Measurements from ENCODE around the gene MVP. TPM values are rescaled to one million over a fixed set of nuclear protein-coding genes. Genes with fewer than 3 reads are reported as not detected.
"Not testable (repeated sequence)": the region's sequence is repeated elsewhere in the genome, so short reads cannot be mapped to it uniquely, and the experiment has no call there.

Gene MVP
- total and polyA plus RNA-seq, 5 donors from 2014 or later = 116 to 163 (median 143) TPM

GRCh38 chr16:29862884-29863668 lies 42.8 kb downstream of the MVP start, which contains the start of gene CDIPT:
TSS of gene CDIPT (minus strand) at chr16:29863226. CDS start at chr16:29862857, 369 bp downstream.
- peak within 1 kb of the TSS; percentile 86 to 99 (median 97) for H3K4me3 Mint-ChIP-seq
- peak within 1 kb of the TSS; percentile 98 to 99 (median 98) for H3K27ac Mint-ChIP-seq
- H3K4me1 Mint-ChIP-seq = peaks cover 4 to 39% (median 16%) of the 10 kb centered on the region in 4 donors
- peaks cover 9% of the 10 kb centered on the region for H3K27me3 Mint-ChIP-seq
- H3K4me1 ChIP-seq (ENCODE audit: control insufficient read depth, insufficient read depth, low read length, poor library complexity, severe bottlenecking) = peaks cover 27% of the 10 kb centered on the region
- no peaks in the 10 kb centered on the region for H3K27me3 ChIP-seq (ENCODE audit: control insufficient read depth, insufficient read depth, low read length)
- H3K4me3 ChIP-seq (ENCODE audit: low read depth, low read length) = peak within 1 kb of the TSS; percentile 90
- H3K9me3 Mint-ChIP-seq = no peaks in the 10 kb centered on the region
- H3K27ac ChIP-seq (ENCODE audit: insufficient read depth, low read length, poor library complexity, severe bottlenecking) = peak within 1 kb of the TSS; percentile 82
- ATAC-seq (ENCODE audit: low read depth in 2 of 2) (peak; percentile 99 to 100), DNase-seq (peak; percentile 90 to 98 (median 96))
- no peaks in the 10 kb centered on the region for H3K9me3 ChIP-seq (ENCODE audit: control insufficient read depth in 2 of 2, low read length in 2 of 2)
- peaks cover 18% of the 10 kb centered on the region for H3K36me3 Mint-ChIP-seq
- peaks cover 25% of the 10 kb centered on the region for H3K36me3 ChIP-seq (ENCODE audit: control insufficient read depth, insufficient read depth, low read length)

GRCh38 chr16:29863669-29863984 lies 43.4 kb downstream of the MVP start:
- Histone ChIP-seq H3K4me3 (ENCODE audit: low read depth, low read length) (peak overlapping the region; percentile 90), H3K9me3 (ENCODE audit: control insufficient read depth in 2 of 2, low read length in 2 of 2) (no peaks in the 10 kb centered on the region), H3K27ac (ENCODE audit: insufficient read depth, low read length, poor library complexity, severe bottlenecking) (peak overlapping the region; percentile 82), H3K36me3 (ENCODE audit: control insufficient read depth, insufficient read depth, low read length) (peaks cover 21% of the 10 kb centered on the region), H3K27me3 (ENCODE audit: control insufficient read depth, insufficient read depth, low read length) (no peaks in the 10 kb centered on the region), H3K4me1 (ENCODE audit: control insufficient read depth, insufficient read depth, low read length, poor library complexity, severe bottlenecking) (peaks cover 27% of the 10 kb centered on the region)
- Mint-ChIP-seq H3K4me3 (peak overlapping the region; percentile 86 to 99 (median 97)), H3K27ac (peak overlapping the region; percentile 98 to 99 (median 98)), H3K27me3 (peaks cover 9% of the 10 kb centered on the region), H3K4me1 (peaks cover 0 to 37% (median 16%) of the 10 kb centered on the region in 4 donors), H3K9me3 (no peaks in the 10 kb centered on the region), H3K36me3 (peaks cover 15% of the 10 kb centered on the region)
- DNase-seq (no peak), ATAC-seq (ENCODE audit: low read depth in 2 of 2) (no peak)

- Histone ChIP-seq H3K27me3 (ENCODE audit: control insufficient read depth, insufficient read depth, low read length) (no peaks in the 10 kb centered on the region), H3K4me3 (ENCODE audit: low read depth, low read length) (no peak overlapping the region), H3K9me3 (ENCODE audit: control insufficient read depth in 2 of 2, low read length in 2 of 2) (no peaks in the 10 kb centered on the region), H3K27ac (ENCODE audit: insufficient read depth, low read length, poor library complexity, severe bottlenecking) (no peak overlapping the region), H3K36me3 (ENCODE audit: control insufficient read depth, insufficient read depth, low read length) (peaks cover 15% of the 10 kb centered on the region), H3K4me1 (ENCODE audit: control insufficient read depth, insufficient read depth, low read length, poor library complexity, severe bottlenecking) (peaks cover 27% of the 10 kb centered on the region)
- no peak for DNase-seq
- Mint-ChIP-seq H3K36me3 (peaks cover 11% of the 10 kb centered on the region), H3K4me1 (peaks cover 0 to 36% (median 16%) of the 10 kb centered on the region in 4 donors), H3K27ac (no peak overlapping the region), H3K9me3 (no peaks in the 10 kb centered on the region), H3K27me3 (peaks cover 9% of the 10 kb centered on the region), H3K4me3 (no peak overlapping the region)
- no peak for ATAC-seq (ENCODE audit: low read depth in 2 of 2)
Measured at GRCh38 chr16:29864205-29864604, 43.9 kb downstream of the MVP start.

GRCh38 chr16:29868396-29869009 lies 48.2 kb downstream of the MVP start:
- no peaks in the 10 kb centered on the region for H3K9me3 Mint-ChIP-seq
- Histone ChIP-seq H3K4me3 (ENCODE audit: low read depth, low read length) (no peak overlapping the region), H3K36me3 (ENCODE audit: control insufficient read depth, insufficient read depth, low read length) (no peaks in the 10 kb centered on the region), H3K9me3 (ENCODE audit: control insufficient read depth in 2 of 2, low read length in 2 of 2) (no peaks in the 10 kb centered on the region), H3K4me1 (ENCODE audit: control insufficient read depth, insufficient read depth, low read length, poor library complexity, severe bottlenecking) (peaks cover 5% of the 10 kb centered on the region), H3K27ac (ENCODE audit: insufficient read depth, low read length, poor library complexity, severe bottlenecking) (no peak overlapping the region), H3K27me3 (ENCODE audit: control insufficient read depth, insufficient read depth, low read length) (no peaks in the 10 kb centered on the region)
- H3K36me3 Mint-ChIP-seq = no peaks in the 10 kb centered on the region
- no peak overlapping the region for H3K4me3 Mint-ChIP-seq
- ATAC-seq (ENCODE audit: low read depth in 2 of 2) (no peak), DNase-seq (no peak)
- H3K27ac Mint-ChIP-seq = no peak overlapping the region
- peaks cover 0 to 3% (median 2%) of the 10 kb centered on the region in 4 donors for H3K4me1 Mint-ChIP-seq
- H3K27me3 Mint-ChIP-seq = peaks cover 7% of the 10 kb centered on the region

- H3K27ac Mint-ChIP-seq; H3K9me3 ChIP-seq (ENCODE audit: control insufficient read depth in 2 of 2, low read length in 2 of 2); H3K4me1 ChIP-seq (ENCODE audit: control insufficient read depth, insufficient read depth, low read length, poor library complexity, severe bottlenecking); H3K9me3 Mint-ChIP-seq; H3K36me3 ChIP-seq (ENCODE audit: control insufficient read depth, insufficient read depth, low read length); H3K4me1 Mint-ChIP-seq; ATAC-seq (ENCODE audit: low read depth in 2 of 2); H3K27ac ChIP-seq (ENCODE audit: insufficient read depth, low read length, poor library complexity, severe bottlenecking); H3K4me3 Mint-ChIP-seq; DNase-seq; H3K27me3 Mint-ChIP-seq; H3K4me3 ChIP-seq (ENCODE audit: low read depth, low read length); H3K36me3 Mint-ChIP-seq; H3K27me3 ChIP-seq (ENCODE audit: control insufficient read depth, insufficient read depth, low read length): not testable (repeated sequence)
Measured at GRCh38 chr16:29869067-29869466, 48.8 kb downstream of the MVP start.

GRCh38 chr16:29871822-29872546 lies 51.7 kb downstream of the MVP start:
- Mint-ChIP-seq H3K27me3 (peaks cover 25% of the 10 kb centered on the region), H3K9me3 (peaks cover 0 to 2% (median 0%) of the 10 kb centered on the region in 7 donors), H3K27ac (no peak overlapping the region), H3K4me1 (peaks cover 0 to 10% (median under 1%) of the 10 kb centered on the region in 4 donors), H3K36me3 (no peaks in the 10 kb centered on the region), H3K4me3 (peak overlapping the region in 1 of 4 donors; percentile 80)
- no peaks in the 10 kb centered on the region for H3K9me3 ChIP-seq (ENCODE audit: control insufficient read depth in 2 of 2, low read length in 2 of 2)
- ATAC-seq (ENCODE audit: low read depth in 2 of 2) = no peak
- H3K36me3 ChIP-seq (ENCODE audit: control insufficient read depth, insufficient read depth, low read length) = no peaks in the 10 kb centered on the region
- no peaks in the 10 kb centered on the region for H3K27me3 ChIP-seq (ENCODE audit: control insufficient read depth, insufficient read depth, low read length)
- H3K4me3 ChIP-seq (ENCODE audit: low read depth, low read length) = no peak overlapping the region
- no peak for DNase-seq
- peaks cover 10% of the 10 kb centered on the region for H3K4me1 ChIP-seq (ENCODE audit: control insufficient read depth, insufficient read depth, low read length, poor library complexity, severe bottlenecking)
- H3K27ac ChIP-seq (ENCODE audit: insufficient read depth, low read length, poor library complexity, severe bottlenecking) = no peak overlapping the region

- peaks cover 0 to 19% (median 7%) of the 10 kb centered on the region in 4 donors for H3K4me1 Mint-ChIP-seq
- H3K4me3 Mint-ChIP-seq = no peak overlapping the region
- H3K36me3 ChIP-seq (ENCODE audit: control insufficient read depth, insufficient read depth, low read length) = no peaks in the 10 kb centered on the region
- no peak overlapping the region for H3K27ac ChIP-seq (ENCODE audit: insufficient read depth, low read length, poor library complexity, severe bottlenecking)
- DNase-seq = no peak
- ATAC-seq (ENCODE audit: low read depth in 2 of 2) = no peak
- peaks cover 16% of the 10 kb centered on the region for H3K4me1 ChIP-seq (ENCODE audit: control insufficient read depth, insufficient read depth, low read length, poor library complexity, severe bottlenecking)
- peaks cover 0 to 2% (median 0%) of the 10 kb centered on the region in 7 donors for H3K9me3 Mint-ChIP-seq
- no peaks in the 10 kb centered on the region for H3K9me3 ChIP-seq (ENCODE audit: control insufficient read depth in 2 of 2, low read length in 2 of 2)
- peaks cover 36% of the 10 kb centered on the region for H3K27me3 Mint-ChIP-seq
- peak overlapping the region in 1 of 3 donors; percentile 26 for H3K27ac Mint-ChIP-seq
- peaks cover 6% of the 10 kb centered on the region for H3K27me3 ChIP-seq (ENCODE audit: control insufficient read depth, insufficient read depth, low read length)
- no peak overlapping the region for H3K4me3 ChIP-seq (ENCODE audit: low read depth, low read length)
- H3K36me3 Mint-ChIP-seq = no peaks in the 10 kb centered on the region
Measured at GRCh38 chr16:29873319-29873718, 53.1 kb downstream of the MVP start.

Data from CD4-positive, CD25-positive, alpha-beta regulatory T cell (primary cell).